GM19455 (cell line): ENCODE measurements around the gene KRT82.
"Not testable (repeated sequence)": the region's sequence is repeated elsewhere in the genome, so short reads cannot be mapped to it uniquely, and the experiment has no call there.

Experiments
- ATAC-seq: cut with Tn5 transposase; IDR thresholded peaks from one replicate; pipeline ENCODE4 v1.9.1; 2021; ENCODE audit not compliant: unreplicated experiment

KRT82 gene

GRCh38 chr12:52413202-52413601 is 7.1 kb upstream of the KRT82 start:
- no peak for ATAC-seq

DNA sequence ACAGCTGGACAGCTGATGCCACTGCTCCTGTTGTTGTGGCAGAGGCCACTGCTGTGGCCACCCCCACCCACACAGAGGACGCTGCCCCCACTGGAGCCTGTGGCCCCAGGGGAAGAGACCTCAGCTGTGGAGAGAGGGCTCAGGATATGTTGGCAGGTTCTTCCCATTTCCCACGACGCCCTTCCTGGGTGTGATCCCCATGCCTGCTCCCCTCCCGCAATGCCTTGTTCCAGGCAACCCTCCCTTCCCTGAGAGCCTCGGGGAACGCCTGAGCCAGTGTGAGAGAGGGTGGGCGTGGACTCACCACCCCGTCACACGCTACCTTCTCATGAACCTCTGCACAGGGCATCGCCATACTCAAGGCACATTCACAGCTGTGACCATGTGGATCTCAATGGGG is 5.7 kb upstream of the KRT82 start:
- no peak for ATAC-seq

GRCh38 chr12:52410589-52411248 is 4.6 kb upstream of the KRT82 start:
- ATAC-seq, result not testable (repeated sequence)

- no peak for ATAC-seq
Measured at GRCh38 chr12:52407918-52408317, 1.8 kb upstream of the KRT82 start.

GRCh38 chr12:52404951-52405350 is 1.2 kb downstream of the KRT82 start:
- ATAC-seq, result no peak

GRCh38 chr12:52403561-52403960 is 2.6 kb downstream of the KRT82 start:
- no peak for ATAC-seq

DNA sequence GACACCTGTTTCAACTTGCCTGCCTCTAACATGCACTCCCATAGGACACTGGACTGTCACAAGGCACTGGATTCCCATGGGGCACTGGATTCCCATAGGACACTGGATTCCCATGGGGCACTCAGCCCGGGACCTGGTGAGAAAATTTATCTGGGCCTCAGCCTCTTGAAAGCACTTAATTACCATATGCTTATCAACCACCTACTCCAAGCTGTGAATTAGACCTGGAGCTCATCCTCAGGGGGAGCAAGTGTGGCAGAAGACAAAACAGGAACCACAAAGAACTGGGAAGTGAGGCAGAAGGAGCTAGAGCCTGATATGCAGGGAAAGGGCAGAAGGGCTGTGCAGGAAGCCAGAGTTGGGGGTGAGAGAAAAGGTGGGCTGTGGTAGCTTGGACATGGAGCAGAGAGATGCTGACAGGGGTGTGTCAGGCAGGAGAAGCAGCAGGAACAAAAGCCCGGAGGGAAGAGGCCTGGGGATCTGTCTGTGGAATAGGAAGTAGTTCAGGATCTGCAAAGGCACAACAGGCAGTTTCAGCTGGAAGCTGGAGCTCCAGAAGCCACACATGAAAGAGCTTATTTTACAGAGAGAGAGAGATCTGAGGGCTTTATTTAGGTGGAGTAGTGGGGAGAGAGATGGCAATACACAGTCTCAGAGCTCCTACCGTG is 3.1 kb downstream of the KRT82 start:
- ATAC-seq, result no peak

- ATAC-seq, result no peak
Measured at GRCh38 chr12:52402377-52402776, 3.8 kb downstream of the KRT82 start.

- ATAC-seq, result no peak
Measured at GRCh38 chr12:52401926-52402325, 4.2 kb downstream of the KRT82 start.

- no peak for ATAC-seq
Measured at GRCh38 chr12:52401526-52401925, 4.6 kb downstream of the KRT82 start.

GRCh38 chr12:52400906-52401305 is 5.2 kb downstream of the KRT82 start:
- no peak for ATAC-seq

GRCh38 chr12:52399756-52400155 is 6.4 kb downstream of the KRT82 start:
- no peak for ATAC-seq

DNA sequence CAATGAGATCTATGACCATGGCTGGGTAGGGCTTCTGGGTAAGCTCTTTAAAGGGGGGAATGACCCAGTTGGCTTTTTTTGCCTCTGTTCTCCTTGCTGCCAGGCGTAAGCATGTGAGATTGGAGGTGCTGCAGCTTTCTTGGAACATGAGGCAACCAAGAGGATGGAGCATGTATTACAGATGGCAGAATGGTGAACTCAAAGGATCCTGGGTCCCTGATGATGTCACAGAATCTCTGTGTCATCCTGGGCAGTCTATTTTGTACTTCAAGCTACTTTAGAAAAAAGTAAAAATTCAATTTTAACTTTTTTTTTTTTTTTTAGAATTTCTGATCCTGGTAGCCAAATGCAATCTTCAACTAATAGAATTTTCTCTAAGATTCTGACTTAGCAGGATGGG is 8.0 kb downstream of the KRT82 start:
- ATAC-seq, result no peak

GRCh38 chr12:52396656-52397055 is 9.5 kb downstream of the KRT82 start:
- ATAC-seq, result no peak

DNA sequence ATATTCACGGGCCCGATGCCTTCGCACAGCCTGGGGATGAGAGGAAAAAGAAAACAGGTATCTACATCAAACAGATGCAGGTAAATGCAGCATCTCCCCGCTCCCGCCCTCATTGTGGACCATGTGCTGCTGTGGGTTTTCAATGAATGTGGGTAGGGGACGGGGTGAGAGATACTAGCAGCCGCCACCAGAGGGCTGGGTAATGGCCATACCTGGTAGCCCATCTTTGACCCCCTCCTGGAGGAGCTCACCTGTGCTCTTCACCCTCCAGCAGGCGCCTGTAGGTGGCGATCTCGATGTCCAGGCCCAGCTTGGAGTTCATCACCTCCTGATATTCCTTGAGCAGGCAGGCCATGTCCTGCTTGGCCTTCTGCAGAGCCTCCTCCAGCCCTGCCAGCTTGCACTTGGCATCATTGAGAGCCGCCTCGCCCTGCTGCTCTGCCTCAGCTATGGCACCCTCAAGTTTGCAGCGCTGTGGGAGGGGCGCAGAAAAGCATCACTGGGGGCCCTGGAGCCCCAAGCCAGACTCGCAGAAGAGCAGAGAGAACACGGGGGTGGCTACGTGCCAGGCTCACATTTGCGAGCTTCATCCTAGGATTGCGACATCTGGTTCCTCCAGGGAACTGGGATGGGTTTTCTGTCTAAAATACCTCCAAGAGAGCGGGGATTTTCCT is 10.2 kb downstream of the KRT82 start:
- ATAC-seq, result no peak

DNA sequence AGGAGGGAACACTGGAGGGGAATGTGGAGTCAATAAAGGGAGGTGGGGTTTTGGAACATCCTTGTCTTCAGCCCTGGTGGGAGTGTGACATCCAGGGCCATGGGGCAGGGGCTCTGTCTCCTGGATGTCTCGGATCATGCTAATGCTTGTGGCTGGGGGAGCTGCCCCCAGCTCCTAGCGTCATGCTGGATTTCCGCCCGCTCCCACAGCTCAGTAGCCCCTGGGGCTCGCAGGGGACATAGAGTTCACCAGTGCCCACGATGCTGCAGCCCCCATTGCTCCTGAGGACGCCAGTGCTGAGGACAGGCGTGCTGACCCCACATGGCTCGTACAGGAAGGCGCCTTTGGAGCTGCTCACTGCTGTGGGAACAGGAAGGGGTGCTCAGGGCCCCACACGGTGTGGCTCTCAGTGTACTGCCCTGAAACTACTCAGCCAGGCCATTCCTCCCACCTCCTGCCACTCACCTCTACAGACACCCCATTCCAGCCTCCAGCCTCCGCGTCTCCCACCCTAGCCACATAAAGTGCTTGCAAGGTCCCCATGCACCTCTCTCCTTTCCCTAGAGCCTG is 11.2 kb downstream of the KRT82 start:
- ATAC-seq, result no peak

DNA sequence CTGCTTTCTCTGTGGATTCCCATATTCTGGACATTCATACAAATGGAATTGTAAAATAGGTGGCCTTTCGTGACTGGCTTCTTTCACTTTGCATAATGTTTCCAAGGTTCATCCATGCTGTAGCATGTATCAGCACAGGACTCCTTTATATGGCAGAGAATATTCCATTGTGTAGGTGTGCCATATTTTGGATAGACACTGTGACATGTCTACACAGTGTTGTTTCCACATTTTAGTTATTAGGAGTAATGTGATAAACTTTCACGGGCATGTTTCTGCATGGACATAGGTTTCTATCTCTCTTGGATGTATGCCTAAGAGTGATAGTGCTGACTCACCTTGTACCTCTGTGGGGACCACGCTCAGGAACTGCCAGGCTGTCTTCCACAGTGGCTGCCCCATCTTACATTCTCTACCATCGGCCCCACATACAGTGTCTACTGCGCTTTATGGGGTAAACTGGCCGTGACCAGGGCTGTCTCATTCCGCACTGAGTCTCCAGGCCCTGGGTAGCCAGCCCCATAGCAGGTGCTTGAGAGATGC is 13.6 kb downstream of the KRT82 start:
- no peak for ATAC-seq

DNA sequence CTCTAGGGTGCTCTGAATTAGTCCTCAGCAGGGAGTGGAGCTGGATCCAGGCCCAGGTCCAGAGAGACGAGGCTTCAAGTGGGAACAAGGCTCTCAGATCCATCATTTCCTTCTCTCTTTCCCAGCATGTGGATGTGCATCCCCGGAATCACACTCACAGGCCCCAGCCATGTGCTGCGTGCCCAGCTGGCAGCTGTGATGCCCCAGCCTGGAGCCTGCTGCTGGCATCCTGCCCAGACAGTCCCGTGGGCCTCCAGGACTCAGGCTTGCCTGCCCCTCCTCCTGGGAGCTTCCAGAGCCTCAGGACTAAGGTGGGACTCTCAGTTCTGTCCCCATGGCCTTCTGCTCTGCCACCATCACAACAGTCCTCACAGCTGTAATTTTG is 14.5 kb downstream of the KRT82 start:
- no peak for ATAC-seq

GRCh38 chr12:52390739-52391617 is 15.2 kb downstream of the KRT82 start:
- no peak for ATAC-seq

- no peak for ATAC-seq
Measured at GRCh38 chr12:52389313-52390207, 16.6 kb downstream of the KRT82 start.
